WTC11 (cell line): Measurements from ENCODE around the gene RAB26. TPM values are rescaled to one million over a fixed set of nuclear protein-coding genes. Genes with fewer than 3 reads are reported as not detected.

Source experiments
- ATAC-seq: fragments of 200-7000 bp; cut with Tn5 transposase; 2 replicates; pipeline ENCODE4 v1.10.0; 2021; ENCODE audit warnings: mild to moderate bottlenecking, moderate library complexity
- CTCF ChIA-PET: fragments of 300-600 bp; sonication (Branson Sonifier 250); formaldehyde crosslinking; loops from one replicate; lab custom pipeline; 2021; ENCODE audit warnings: antibody characterized with exemption; lab: Charles Lee
- POLR2A ChIA-PET: fragments of 350-600 bp; sonication (Branson Sonifier 250); formaldehyde crosslinking; loops from one replicate; lab custom pipeline; 2021; ENCODE audit warnings: antibody characterized with exemption; lab: Charles Lee
- DNase-seq: peaks from one replicate; pipeline ENCODE4 v3.0.0; 2021; ENCODE audit warnings: low spot score
- H3K27ac Mint-ChIP-seq: 2 replicates; pipeline ENCODE4 v1.8.0; 2021; ENCODE audit warnings: mixed read lengths
- H3K27me3 Mint-ChIP-seq: 2 replicates; pipeline ENCODE4 v1.8.0; 2021; ENCODE audit warnings: low read depth, mild to moderate bottlenecking, moderate library complexity, mixed read lengths
- H3K36me3 Mint-ChIP-seq: 2 replicates; pipeline ENCODE4 v1.8.0; 2021; ENCODE audit warnings: mixed read lengths
- H3K4me1 Mint-ChIP-seq: 2 replicates; pipeline ENCODE4 v1.8.0; 2022; ENCODE audit warnings: mixed read lengths
- H3K4me3 Mint-ChIP-seq: 2 replicates; pipeline ENCODE4 v1.8.0; 2021; ENCODE audit warnings: mild to moderate bottlenecking, moderate library complexity, mixed read lengths
- H3K9me3 Mint-ChIP-seq: 2 replicates; pipeline ENCODE4 v1.8.0; 2021; ENCODE audit warnings: mixed read lengths
- AR ChIP-seq: fragments of 250-450 bp; sonication (Bioruptor Pico); IDR thresholded peaks from 2 replicates; pipeline ENCODE4 v1.9.0; 2021; ENCODE audit warnings: mild to moderate bottlenecking
- CBFB ChIP-seq: sonication (generic); formaldehyde crosslinking; IDR thresholded peaks from 2 replicates; pipeline ENCODE4 v1.8.1; 2022; ENCODE audit warnings: mild to moderate bottlenecking, low read depth, missing genetic modification reagents
- E2F1 ChIP-seq: sonication (generic); formaldehyde crosslinking; IDR thresholded peaks from 2 replicates; pipeline ENCODE4 v1.8.0; 2022; ENCODE audit warnings: mild to moderate bottlenecking, missing genetic modification reagents
- EMX1 ChIP-seq: fragments of 250-450 bp; sonication (Bioruptor Pico); IDR thresholded peaks from 2 replicates; pipeline ENCODE4 v1.8.0; 2021; ENCODE audit warnings: mild to moderate bottlenecking
- FOXK1 ChIP-seq: sonication (generic); formaldehyde crosslinking; IDR thresholded peaks from 2 replicates; pipeline ENCODE4 v1.8.0; 2022; ENCODE audit warnings: mild to moderate bottlenecking, moderate library complexity, missing genetic modification reagents
- IRF2 ChIP-seq: sonication (generic); formaldehyde crosslinking; IDR thresholded peaks from 2 replicates; pipeline ENCODE4 v1.8.0; 2022; ENCODE audit warnings: low read depth, missing genetic modification reagents, borderline replicate concordance
- JUN ChIP-seq: sonication (generic); formaldehyde crosslinking; IDR thresholded peaks from 2 replicates; pipeline ENCODE4 v1.8.0; 2023; ENCODE audit warnings: mild to moderate bottlenecking, missing genetic modification reagents
- MYBL2 ChIP-seq: sonication (generic); formaldehyde crosslinking; IDR thresholded peaks from 2 replicates; pipeline ENCODE4 v1.8.1; 2023; ENCODE audit warnings: mild to moderate bottlenecking, moderate library complexity, missing genetic modification reagents
- NFATC4 ChIP-seq: fragments of 250-450 bp; sonication (Bioruptor Pico); IDR thresholded peaks from 2 replicates; pipeline ENCODE4 v1.9.0; 2021; ENCODE audit warnings: mild to moderate bottlenecking
- PRDM15 ChIP-seq: sonication (generic); formaldehyde crosslinking; IDR thresholded peaks from 2 replicates; pipeline ENCODE4 v1.8.0; 2022; ENCODE audit warnings: missing genetic modification reagents
- RORB ChIP-seq: fragments of 250-450 bp; sonication (Bioruptor Pico); IDR thresholded peaks from 2 replicates; pipeline ENCODE4 v1.9.0; 2021; ENCODE audit warnings: mild to moderate bottlenecking
- SMAD4 ChIP-seq: sonication (generic); formaldehyde crosslinking; IDR thresholded peaks from 2 replicates; pipeline ENCODE4 v1.8.0; 2022; ENCODE audit warnings: mild to moderate bottlenecking, missing genetic modification reagents
- TEAD1 ChIP-seq: sonication (generic); formaldehyde crosslinking; IDR thresholded peaks from 2 replicates; pipeline ENCODE4 v1.8.0; 2022; ENCODE audit warnings: mild to moderate bottlenecking, missing genetic modification reagents
- TP53 ChIP-seq: sonication (generic); formaldehyde crosslinking; IDR thresholded peaks from 2 replicates; pipeline ENCODE4 v1.8.1; 2023; ENCODE audit warnings: mild to moderate bottlenecking, missing genetic modification reagents
- USF1 ChIP-seq: sonication (generic); formaldehyde crosslinking; IDR thresholded peaks from 2 replicates; pipeline ENCODE4 v1.8.0; 2022; ENCODE audit warnings: mild to moderate bottlenecking, missing genetic modification reagents
- ZNF232 ChIP-seq: sonication (generic); formaldehyde crosslinking; IDR thresholded peaks from 2 replicates; pipeline ENCODE4 v1.8.0; 2022; ENCODE audit warnings: mild to moderate bottlenecking, missing genetic modification reagents
- ZNF263 ChIP-seq: sonication (generic); formaldehyde crosslinking; IDR thresholded peaks from 2 replicates; pipeline ENCODE4 v1.8.1; 2022; ENCODE audit warnings: low read depth, mild to moderate bottlenecking, moderate library complexity, missing genetic modification reagents
- ZNF317 ChIP-seq: sonication (generic); formaldehyde crosslinking; IDR thresholded peaks from 2 replicates; pipeline ENCODE4 v1.8.1; 2023; ENCODE audit warnings: low read depth, mild to moderate bottlenecking, moderate library complexity, missing genetic modification reagents, borderline replicate concordance
- ZSCAN18 ChIP-seq: fragments of 250-450 bp; sonication (Bioruptor Pico); IDR thresholded peaks from 2 replicates; pipeline ENCODE4 v2.1.2; 2022; ENCODE audit warnings: mild to moderate bottlenecking, moderate library complexity
- total RNA-seq: library from RNA; stranded (reverse); gene quantifications from 3 replicates; pipeline ENCODE4 v1.2.3, GENCODE V29; 2021
- TF ChIP-seq, protein P1 (sequence below): sonication (generic); formaldehyde crosslinking; IDR thresholded peaks from 2 replicates; pipeline ENCODE4 v1.8.0; 2023; ENCODE audit warnings: missing genetic modification reagents
- TF ChIP-seq, protein P2 (sequence below): sonication (generic); formaldehyde crosslinking; IDR thresholded peaks from 2 replicates; pipeline ENCODE4 v1.8.0; 2023; ENCODE audit warnings: mild to moderate bottlenecking, missing genetic modification reagents
- TF ChIP-seq, protein P3 (sequence below): fragments of 250-450 bp; sonication (Bioruptor Pico); IDR thresholded peaks from 2 replicates; pipeline ENCODE4 v1.9.0; 2021; ENCODE audit warnings: moderate library complexity, mild to moderate bottlenecking, inconsistent platforms, borderline replicate concordance

The RAB26 gene
- total RNA-seq, 1 experiment from 2014 or later = 7.3 TPM

GRCh38 chr16:2170080-2170479 is 21.7 kb downstream of the RAB26 start (continued):
- TF ChIP-seq PRDM15 (CRISPR knock-in tag) (no peak), EMX1 (CRISPR knock-in tag) (no peak), RORB (CRISPR knock-in tag) (no peak), ZNF317 (CRISPR knock-in tag) (no peak), IRF2 (CRISPR knock-in tag) (no peak)
- TF ChIP-seq, all 79 proteins: peak for 0

DNA sequence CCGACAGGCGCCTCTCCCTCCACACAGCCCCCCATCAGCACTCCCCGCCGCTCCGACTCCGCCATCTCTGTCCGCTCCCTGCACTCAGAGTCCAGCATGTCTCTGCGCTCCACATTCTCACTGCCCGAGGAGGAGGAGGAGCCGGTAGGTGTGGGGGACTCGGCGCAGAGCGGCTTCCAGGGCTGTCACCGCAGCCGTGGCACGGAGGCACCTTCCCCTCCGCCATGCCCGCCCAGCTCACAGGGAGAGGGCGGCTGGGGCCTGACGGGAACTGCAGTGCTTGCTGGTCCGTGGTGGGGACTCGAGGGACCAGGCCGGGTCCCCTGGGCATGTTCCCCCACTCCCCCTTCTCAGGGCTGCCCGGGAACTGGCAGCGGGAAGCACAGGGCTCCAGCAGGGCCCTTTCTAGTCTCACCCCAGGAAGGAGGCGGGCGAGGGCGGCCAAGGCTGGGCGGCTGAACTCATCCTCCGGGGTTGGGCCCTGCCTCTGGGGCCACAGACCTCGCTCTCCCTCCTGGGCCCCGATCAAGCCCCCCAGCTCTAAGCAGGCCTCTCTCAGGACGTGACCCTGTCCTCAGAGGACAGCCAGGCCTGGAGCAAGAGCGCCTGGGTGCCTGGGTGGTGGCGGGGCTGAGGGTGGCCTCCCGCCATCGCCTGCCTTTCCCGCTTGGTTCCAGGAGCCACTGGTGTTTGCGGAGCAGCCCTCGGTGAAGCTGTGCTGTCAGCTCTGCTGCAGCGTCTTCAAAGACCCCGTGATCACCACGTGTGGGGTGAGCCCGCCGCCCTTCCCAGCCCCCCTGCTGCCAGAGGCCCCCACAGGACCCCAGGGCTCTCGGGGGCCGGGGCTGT is 22.4 kb downstream of the RAB26 start:
- CTCF ChIA-PET = no interaction called here
- no peak; the same call in 1 of the 2 replicates for ATAC-seq
- Mint-ChIP-seq H3K4me1 (no peaks in the 10 kb centered on the region), H3K9me3 (no peaks in the 10 kb centered on the region), H3K27me3 (no peaks in the 10 kb centered on the region), H3K36me3 (peaks cover 25% of the 10 kb centered on the region), H3K27ac (no peak overlapping the region), H3K4me3 (no peak overlapping the region)
- DNase-seq = no peak
- POLR2A ChIA-PET = interaction anchor here (0.8 kb wide), 1 partner anchor 15 kb away, joined by 3 read pairs; the partner anchor contains the start of gene TRAF7
- TF ChIP-seq SMAD4 (CRISPR knock-in tag) (no peak), TEAD1 (CRISPR knock-in tag) (no peak), CBFB (no peak), AR (CRISPR knock-in tag) (no peak), MYBL2 (CRISPR knock-in tag) (no peak), TP53 (CRISPR knock-in tag) (no peak), NFATC4 (CRISPR knock-in tag) (no peak), ZNF263 (CRISPR knock-in tag) (no peak), JUN (no peak), E2F1 (CRISPR knock-in tag) (no peak), ZNF232 (CRISPR knock-in tag) (no peak), FOXK1 (CRISPR knock-in tag) (no peak), USF1 (CRISPR knock-in tag) (no peak), ZSCAN18 (CRISPR knock-in tag) (no peak)
- TF ChIP-seq, protein P1, sequence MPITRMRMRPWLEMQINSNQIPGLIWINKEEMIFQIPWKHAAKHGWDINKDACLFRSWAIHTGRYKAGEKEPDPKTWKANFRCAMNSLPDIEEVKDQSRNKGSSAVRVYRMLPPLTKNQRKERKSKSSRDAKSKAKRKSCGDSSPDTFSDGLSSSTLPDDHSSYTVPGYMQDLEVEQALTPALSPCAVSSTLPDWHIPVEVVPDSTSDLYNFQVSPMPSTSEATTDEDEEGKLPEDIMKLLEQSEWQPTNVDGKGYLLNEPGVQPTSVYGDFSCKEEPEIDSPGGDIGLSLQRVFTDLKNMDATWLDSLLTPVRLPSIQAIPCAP (CRISPR knock-in tag) = no peak
- TF ChIP-seq, protein P2, sequence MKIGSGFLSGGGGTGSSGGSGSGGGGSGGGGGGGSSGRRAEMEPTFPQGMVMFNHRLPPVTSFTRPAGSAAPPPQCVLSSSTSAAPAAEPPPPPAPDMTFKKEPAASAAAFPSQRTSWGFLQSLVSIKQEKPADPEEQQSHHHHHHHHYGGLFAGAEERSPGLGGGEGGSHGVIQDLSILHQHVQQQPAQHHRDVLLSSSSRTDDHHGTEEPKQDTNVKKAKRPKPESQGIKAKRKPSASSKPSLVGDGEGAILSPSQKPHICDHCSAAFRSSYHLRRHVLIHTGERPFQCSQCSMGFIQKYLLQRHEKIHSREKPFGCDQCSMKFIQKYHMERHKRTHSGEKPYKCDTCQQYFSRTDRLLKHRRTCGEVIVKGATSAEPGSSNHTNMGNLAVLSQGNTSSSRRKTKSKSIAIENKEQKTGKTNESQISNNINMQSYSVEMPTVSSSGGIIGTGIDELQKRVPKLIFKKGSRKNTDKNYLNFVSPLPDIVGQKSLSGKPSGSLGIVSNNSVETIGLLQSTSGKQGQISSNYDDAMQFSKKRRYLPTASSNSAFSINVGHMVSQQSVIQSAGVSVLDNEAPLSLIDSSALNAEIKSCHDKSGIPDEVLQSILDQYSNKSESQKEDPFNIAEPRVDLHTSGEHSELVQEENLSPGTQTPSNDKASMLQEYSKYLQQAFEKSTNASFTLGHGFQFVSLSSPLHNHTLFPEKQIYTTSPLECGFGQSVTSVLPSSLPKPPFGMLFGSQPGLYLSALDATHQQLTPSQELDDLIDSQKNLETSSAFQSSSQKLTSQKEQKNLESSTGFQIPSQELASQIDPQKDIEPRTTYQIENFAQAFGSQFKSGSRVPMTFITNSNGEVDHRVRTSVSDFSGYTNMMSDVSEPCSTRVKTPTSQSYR (CRISPR knock-in tag) = no peak
- TF ChIP-seq, protein P3, sequence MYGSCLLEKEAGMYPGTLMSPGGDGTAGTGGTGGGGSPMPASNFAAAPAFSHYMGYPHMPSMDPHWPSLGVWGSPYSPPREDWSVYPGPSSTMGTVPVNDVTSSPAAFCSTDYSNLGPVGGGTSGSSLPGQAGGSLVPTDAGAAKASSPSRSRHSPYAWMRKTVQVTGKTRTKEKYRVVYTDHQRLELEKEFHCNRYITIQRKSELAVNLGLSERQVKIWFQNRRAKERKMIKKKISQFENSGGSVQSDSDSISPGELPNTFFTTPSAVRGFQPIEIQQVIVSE (CRISPR knock-in tag) = no peak
